Peyer's patch (tissue), 4 donors: Measurements from ENCODE around the gene OPTN. TPM values are rescaled to one million over a fixed set of nuclear protein-coding genes. Genes with fewer than 3 reads are reported as not detected.

Experiments
- DNase-seq, 3 donors: peaks; one replicate each; pipeline ENCODE4 v3.0.0-alpha.2; 2017 to 2019
- H3K27ac ChIP-seq, 4 donors: fragments of 200-600 bp; sonication (generic); one replicate each; pipeline ENCODE4 v1.5.1; 2016 to 2019
- H3K27me3 ChIP-seq, 2 donors: fragments of 200-600 bp; sonication (generic); one replicate each; pipeline ENCODE4 v1.5.1; 2019
- H3K36me3 ChIP-seq, 3 donors: fragments of 200-600 bp; sonication (generic); one replicate each; pipeline ENCODE4 v1.5.1; 2016 to 2019
- H3K4me1 ChIP-seq, 4 donors: fragments of 200-600 bp; sonication (generic); one replicate each; pipeline ENCODE4 v1.5.1; 2016 to 2019
- H3K4me3 ChIP-seq, 4 donors: fragments of 200-600 bp; sonication (generic); 1 replicate in 3 of 4; 2 replicates in 1 of 4; pipeline ENCODE4 v1.5.1; 2016 to 2019; ENCODE audit warnings: mild to moderate bottlenecking in 1 of 4
- H3K9me3 ChIP-seq, 4 donors: fragments of 200-600 bp; sonication (generic); one replicate each; pipeline ENCODE4 v1.5.1; 2016 to 2019; ENCODE audit warnings: mild to moderate bottlenecking in 1 of 4
- CTCF ChIP-seq, 6 experiments: fragments of 450-650 bp in 4 of 6; fragments of 200-600 bp in 2 of 6; sonication (generic) in 1 of 6; IDR thresholded peaks; one replicate each; pipeline ENCODE4 v1.5.1; 2017 to 2019; ENCODE audit warnings: antibody characterized with exemption in 6 of 6, mild to moderate bottlenecking in 3 of 6, moderate library complexity in 1 of 6
- POLR2A ChIP-seq, 2 donors: fragments of 450-650 bp; IDR thresholded peaks; one replicate each; pipeline ENCODE4 v1.5.1; 2017; ENCODE audit warnings: antibody characterized with exemption in 2 of 2, mild to moderate bottlenecking in 2 of 2, moderate library complexity in 2 of 2
- small RNA-seq, 2 donors: library from RNA; depleted of rRNA; stranded (forward); fragments of <200 nt; gene quantifications; one replicate each; pipeline ENCODE3, GENCODE V24; 2016
- total RNA-seq, 4 donors: library from RNA; depleted of rRNA; stranded (reverse); fragments of >200 nt; gene quantifications; one replicate each; pipeline ENCODE4 v1.1.0, GENCODE V29; 2016

Gene OPTN
- total RNA-seq, 4 donors from 2014 or later = 68.0 to 111 (median 90.7) TPM

DNA sequence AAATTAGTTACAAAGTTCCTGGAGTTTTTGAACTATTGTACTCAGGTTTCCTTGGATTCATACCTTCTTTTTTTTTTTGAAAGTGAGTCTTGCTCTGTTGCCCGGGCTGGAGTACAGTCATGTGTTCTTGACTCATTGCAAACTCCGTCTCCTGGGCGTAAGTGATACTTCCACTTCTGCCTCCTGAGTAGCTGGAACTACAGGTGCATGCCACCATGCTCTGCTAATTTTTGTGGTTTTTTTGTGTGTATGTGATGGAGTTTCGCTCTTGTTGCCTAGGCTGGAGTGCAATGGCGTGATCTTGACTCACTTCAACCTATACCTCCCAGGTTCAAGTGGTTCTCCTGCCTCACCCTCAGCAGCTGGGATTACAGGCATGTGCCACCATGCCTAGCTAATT, 83.7 kb downstream of the OPTN start:
- Histone ChIP-seq H3K9me3 (no peaks in the 10 kb centered on the region), H3K4me1 (no peaks in the 10 kb centered on the region), H3K27me3 (no peaks in the 10 kb centered on the region), H3K4me3 (no peak overlapping the region), H3K27ac (no peak overlapping the region), H3K36me3 (no peaks in the 10 kb centered on the region)
- TF ChIP-seq CTCF (IDR thresholded peaks at IDR 0.05) (no peak), POLR2A (IDR thresholded peaks at IDR 0.05) (no peak)
- no peak for DNase-seq

- no peaks in the 10 kb centered on the region for H3K9me3 ChIP-seq
- no peak overlapping the region for H3K27ac ChIP-seq
- no peaks in the 10 kb centered on the region for H3K4me1 ChIP-seq
- DNase-seq = no peak
- no peaks in the 10 kb centered on the region for H3K27me3 ChIP-seq
- no peak for TF ChIP-seq CTCF (IDR thresholded peaks at IDR 0.05)
- TF ChIP-seq POLR2A (IDR thresholded peaks at IDR 0.05) = no peak
- no peaks in the 10 kb centered on the region for H3K36me3 ChIP-seq
- H3K4me3 ChIP-seq = no peak overlapping the region
Measured at GRCh38 chr10:13184276-13184675, 84.3 kb downstream of the OPTN start.

DNA sequence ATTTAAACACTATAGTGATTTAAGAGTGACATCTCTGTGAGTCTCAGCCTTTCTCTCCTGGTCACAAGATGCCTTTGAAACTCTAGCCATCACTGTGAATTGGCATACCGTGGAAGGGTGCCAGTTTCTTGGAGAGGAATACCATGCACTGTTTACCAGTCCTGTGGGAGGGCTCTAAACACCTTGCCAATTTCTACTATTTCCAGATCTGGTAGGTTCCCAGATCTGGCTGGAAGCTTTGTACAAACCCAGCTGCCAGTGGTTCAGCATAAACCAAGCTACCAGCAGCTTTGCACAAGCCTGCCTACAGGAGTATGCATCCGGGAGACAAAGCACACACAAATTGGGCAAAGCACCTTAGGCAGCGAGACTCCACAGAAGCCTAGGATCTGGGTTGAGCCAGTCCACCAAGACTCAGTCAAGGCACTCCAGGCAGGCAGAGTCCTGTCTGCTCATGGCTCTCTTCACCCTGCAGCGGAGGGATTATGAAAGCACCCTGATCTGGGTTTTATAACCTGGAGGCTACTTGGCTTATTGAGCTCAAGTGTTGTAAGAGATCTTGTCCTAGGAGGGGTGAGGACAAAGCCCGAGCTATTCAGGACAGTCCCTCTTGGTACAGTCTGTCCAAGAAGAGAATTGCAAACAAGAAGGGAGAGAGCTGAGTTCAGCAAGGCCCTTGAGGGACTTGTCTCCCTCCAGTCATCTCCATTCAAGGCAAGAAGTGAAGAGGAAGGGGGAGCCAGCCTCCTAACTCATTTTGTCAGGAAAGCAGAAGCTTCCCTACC, 85.0 kb downstream of the OPTN start:
- TF ChIP-seq CTCF (IDR thresholded peaks at IDR 0.05) = no peak
- no peak for TF ChIP-seq POLR2A (IDR thresholded peaks at IDR 0.05)
- Histone ChIP-seq H3K27me3 (no peaks in the 10 kb centered on the region), H3K9me3 (no peaks in the 10 kb centered on the region), H3K36me3 (no peaks in the 10 kb centered on the region), H3K4me3 (no peak overlapping the region), H3K27ac (no peak overlapping the region), H3K4me1 (no peaks in the 10 kb centered on the region)
- no peak for DNase-seq

- TF ChIP-seq CTCF (IDR thresholded peaks at IDR 0.05) = no peak
- Histone ChIP-seq H3K4me1 (no peaks in the 10 kb centered on the region), H3K27me3 (no peaks in the 10 kb centered on the region), H3K27ac (no peak overlapping the region), H3K9me3 (no peaks in the 10 kb centered on the region), H3K36me3 (no peaks in the 10 kb centered on the region), H3K4me3 (no peak overlapping the region)
- DNase-seq = no peak
Measured at GRCh38 chr10:13187135-13187534, 87.2 kb downstream of the OPTN start.

Small RNA genes lying within 50 kb of the gene (small RNA-seq; reads per million reads assigned to genes)
- 0 reads per million in 2 donors for gene SNRPGP5

Other genes with a start within 250 kb of the OPTN start
- gene CCDC3, start 98.5 kb upstream of the OPTN start, total RNA-seq = 1 to 10 TPM; 1.1 to 3.9 (median 2.7) TPM
- gene MCM10, start 61.4 kb downstream of the OPTN start, total RNA-seq = 10 to 100 TPM in 1 of 4 donors, 1 to 10 TPM in 3; 1.3 to 15.7 (median 4.0) TPM
- gene UCMA, start 134.2 kb downstream of the OPTN start, total RNA-seq = not detected
- gene PHYH, start 199.9 kb downstream of the OPTN start, total RNA-seq = 10 to 100 TPM; 24.8 to 47.5 (median 37.7) TPM
- gene SEPHS1, start 248.1 kb downstream of the OPTN start, total RNA-seq = 10 to 100 TPM; 24.3 to 34.9 (median 32.0) TPM